Measurements from ENCODE around the gene PRR5L.
A peak's percentile ranks its signal among the peaks of the same experiment; 100 is the strongest.

DNA sequence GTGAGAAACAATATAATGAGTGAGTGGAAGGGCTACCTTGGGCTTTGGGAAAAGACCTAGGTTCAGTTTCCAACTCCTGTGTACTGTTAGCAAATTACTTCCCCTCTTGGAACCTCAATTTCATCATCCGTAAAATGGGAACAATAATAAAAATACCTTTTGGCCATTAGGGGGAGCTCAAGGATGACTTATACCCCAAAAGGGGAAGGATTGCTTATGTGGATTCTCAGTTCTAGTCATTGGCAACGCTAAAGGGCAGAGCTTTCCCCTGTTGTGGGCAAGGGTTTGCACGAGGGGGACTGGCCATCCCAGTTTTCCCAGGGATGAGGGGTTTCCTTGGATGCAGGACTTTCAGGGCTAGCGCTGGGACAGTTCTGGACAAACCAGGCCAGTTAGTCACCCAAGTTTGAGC, 3.8 kb upstream of the PRR5L start:
- TF ChIP-seq, protein P1, sequence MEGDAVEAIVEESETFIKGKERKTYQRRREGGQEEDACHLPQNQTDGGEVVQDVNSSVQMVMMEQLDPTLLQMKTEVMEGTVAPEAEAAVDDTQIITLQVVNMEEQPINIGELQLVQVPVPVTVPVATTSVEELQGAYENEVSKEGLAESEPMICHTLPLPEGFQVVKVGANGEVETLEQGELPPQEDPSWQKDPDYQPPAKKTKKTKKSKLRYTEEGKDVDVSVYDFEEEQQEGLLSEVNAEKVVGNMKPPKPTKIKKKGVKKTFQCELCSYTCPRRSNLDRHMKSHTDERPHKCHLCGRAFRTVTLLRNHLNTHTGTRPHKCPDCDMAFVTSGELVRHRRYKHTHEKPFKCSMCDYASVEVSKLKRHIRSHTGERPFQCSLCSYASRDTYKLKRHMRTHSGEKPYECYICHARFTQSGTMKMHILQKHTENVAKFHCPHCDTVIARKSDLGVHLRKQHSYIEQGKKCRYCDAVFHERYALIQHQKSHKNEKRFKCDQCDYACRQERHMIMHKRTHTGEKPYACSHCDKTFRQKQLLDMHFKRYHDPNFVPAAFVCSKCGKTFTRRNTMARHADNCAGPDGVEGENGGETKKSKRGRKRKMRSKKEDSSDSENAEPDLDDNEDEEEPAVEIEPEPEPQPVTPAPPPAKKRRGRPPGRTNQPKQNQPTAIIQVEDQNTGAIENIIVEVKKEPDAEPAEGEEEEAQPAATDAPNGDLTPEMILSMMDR (conservative IDR thresholded peaks at IDR 0.05 in 1 of 2, IDR thresholded peaks at IDR 0.05 in 1 of 2; ENCODE audit: extremely low read depth in 1 of 2, insufficient read depth in 1 of 2, low read depth in 1 of 2, low read length in 2 of 2) = peak; percentile 32 to 53
- TF ChIP-seq EZH2 (IDR thresholded peaks at IDR 0.05; ENCODE audit: borderline replicate concordance, low read length) = no peak

Measured in mammary epithelial cell (primary cell).